PC-3 (cell line): Measurements from ENCODE around the gene CPOX. TPM values are rescaled to one million over a fixed set of nuclear protein-coding genes. Genes with fewer than 3 reads are reported as not detected.

Experiments
- ATAC-seq: fragments of 200-7000 bp; cut with Tn5 transposase; 2 replicates; pipeline ENCODE4 v1.9.1; 2020; ENCODE audit warnings: mild to moderate bottlenecking, moderate library complexity
- BruUV-seq: library from RNA; stranded (reverse); fragments of 400-500 nt; replicated peaks from 2 replicates; lab custom pipeline; 2021; lab: Mats Ljungman, UMichigan
- CTCF ChIA-PET: fragments of 300-600 bp; sonication (Branson Sonifier 250); formaldehyde crosslinking; loops from one replicate; lab custom pipeline; 2022; ENCODE audit warnings: antibody characterized with exemption; lab: Charles Lee
- POLR2A ChIA-PET: fragments of 300-600 bp; sonication (Branson Sonifier 250); formaldehyde crosslinking; loops from one replicate; lab custom pipeline; 2022; ENCODE audit warnings: antibody characterized with exemption; ENCODE audit not compliant: unreplicated experiment; lab: Charles Lee
- DNase-seq: peaks from one replicate; pipeline ENCODE4 v3.0.0-alpha.2; 2015
- H2AFZ ChIP-seq: fragments of 300-600 bp; sonication (generic); 2 replicates; pipeline ENCODE4 v1.6.0; 2016; ENCODE audit warnings: antibody characterized with exemption, low read length
- H3F3A ChIP-seq: fragments of 300-600 bp; sonication (generic); one replicate; pipeline ENCODE4 v1.6.0; 2017; ENCODE audit warnings: antibody characterized with exemption, low read length, control low read depth, mild to moderate bottlenecking; ENCODE audit not compliant: unreplicated experiment
- H3K27ac ChIP-seq: fragments of 300-600 bp; sonication (generic); 2 replicates; pipeline ENCODE4 v1.5.1; 2016; ENCODE audit warnings: mild to moderate bottlenecking, low read length
- H3K27me3 ChIP-seq: fragments of 300-600 bp; sonication (generic); 2 replicates; pipeline ENCODE4 v1.6.1; 2016; ENCODE audit warnings: low read length, mixed read lengths
- H3K36me3 ChIP-seq: fragments of 300-600 bp; sonication (generic); 2 replicates; pipeline ENCODE4 v1.6.1; 2016; ENCODE audit warnings: low read depth, mixed run types, low read length, mixed read lengths
- H3K4me1 ChIP-seq: fragments of 300-600 bp; sonication (generic); 2 replicates; pipeline ENCODE4 v1.5.1; 2016; ENCODE audit warnings: low read length; ENCODE audit not compliant: insufficient read depth
- H3K4me2 ChIP-seq: fragments of 300-600 bp; sonication (generic); 2 replicates; pipeline ENCODE4 v1.6.0; 2016; ENCODE audit warnings: low read length
- H3K4me3 ChIP-seq: fragments of 300-600 bp; sonication (generic); 2 replicates; pipeline ENCODE4 v1.5.1; 2016; ENCODE audit warnings: mild to moderate bottlenecking, low read length, mixed read lengths
- H3K79me2 ChIP-seq: fragments of 300-600 bp; sonication (generic); 2 replicates; pipeline ENCODE4 v1.6.1; 2017; ENCODE audit warnings: low read length, mixed read lengths
- H3K9ac ChIP-seq: fragments of 300-600 bp; sonication (generic); 2 replicates; pipeline ENCODE4 v1.6.0; 2016; ENCODE audit warnings: mild to moderate bottlenecking, low read length
- H3K9me2 ChIP-seq: fragments of 300-600 bp; sonication (generic); replicated peaks from 2 replicates; pipeline ENCODE4 v1.6.1; 2016; ENCODE audit warnings: mixed run types, low read length, mixed read lengths
- H3K9me3 ChIP-seq: fragments of 300-600 bp; sonication (generic); 2 replicates; pipeline ENCODE4 v1.6.1; 2016; ENCODE audit warnings: low read length, mixed read lengths
- H4K20me1 ChIP-seq: fragments of 300-600 bp; sonication (generic); 2 replicates; pipeline ENCODE4 v1.6.1; 2016; ENCODE audit warnings: low read length, mixed read lengths
- CTCF ChIP-seq: fragments of 300-600 bp; sonication (generic); conservative IDR thresholded peaks from 2 replicates; pipeline ENCODE4 v1.5.1; 2017; ENCODE audit warnings: antibody characterized with exemption, low read depth, mild to moderate bottlenecking, low read length
- EZH2 ChIP-seq: fragments of 300-600 bp; sonication (generic); IDR thresholded peaks from one replicate; pipeline ENCODE4 v1.6.1; 2017; ENCODE audit warnings: antibody characterized with exemption, mild to moderate bottlenecking, low read length; ENCODE audit not compliant: unreplicated experiment
- EZH2phosphoT487 ChIP-seq: fragments of 300-600 bp; sonication (generic); IDR thresholded peaks from 2 replicates; pipeline ENCODE4 v1.6.1; 2018; ENCODE audit warnings: mild to moderate bottlenecking, antibody characterized with exemption, low read length, borderline replicate concordance
- intact Hi-C: fragments of 100-400 bp; cut with micrococcal nuclease; formaldehyde crosslinking; loops from 2 replicates; pipeline ENCODE4 v1.9.0; 2023
- total RNA-seq: library from RNA; depleted of rRNA; stranded (reverse); fragments of >200 nt; gene quantifications from 2 replicates; pipeline ENCODE4 v1.2.3, GENCODE V29; 2014

Gene CPOX
- total RNA-seq, 1 experiment from 2014 or later: 62.0 TPM

GRCh38 chr3:98596087-98596486 lies 2.7 kb upstream of the CPOX start:
- CTCF ChIA-PET: interaction anchor here (0.6 to 0.8 kb wide), 3 partner anchors 109 to 218 kb away, joined by 3 read pairs; no protein-coding TSS in a partner anchor
- no peaks in the 10 kb centered on the region for H3K9me3 ChIP-seq
- TF ChIP-seq EZH2 (no peak), CTCF (no peak), EZH2phosphoT487 (no peak)
- H3K9ac ChIP-seq: no peak overlapping the region
- no peaks in the 10 kb centered on the region for H3K9me2 ChIP-seq
- H3K4me1 ChIP-seq: peaks cover 11% of the 10 kb centered on the region
- no peaks in the 10 kb centered on the region for H3F3A ChIP-seq
- ATAC-seq (no peak), DNase-seq (no peak)
- H3K79me2 ChIP-seq: peaks cover 19% of the 10 kb centered on the region
- POLR2A ChIA-PET: no interaction called here
- no TSS peak for BruUV-seq
- H3K4me3 ChIP-seq: no peak overlapping the region
- intact Hi-C loops: loop anchor here (10.0 kb wide), 1 partner anchor 1159 kb away; no protein-coding TSS in a partner anchor
- H3K27ac ChIP-seq: no peak overlapping the region
- H2AFZ ChIP-seq: no peak overlapping the region
- H3K36me3 ChIP-seq: 0 out of 2 replicates have a peak, but pooled peaks cover under 1% of the 10 kb centered on the region
- H3K27me3 ChIP-seq: no peaks in the 10 kb centered on the region
- 0 out of 2 replicates have a peak, but pooled peaks cover 6% of the 10 kb centered on the region for H4K20me1 ChIP-seq
- H3K4me2 ChIP-seq: no peak overlapping the region

GRCh38 chr3:98594628-98595324 lies 1.4 kb upstream of the CPOX start:
- no peak for TF ChIP-seq CTCF
- TF ChIP-seq EZH2: no peak
- no peak for TF ChIP-seq EZH2phosphoT487
- POLR2A ChIA-PET: no interaction called here
- H3K27ac ChIP-seq: no peak overlapping the region
- H3K4me1 ChIP-seq: peaks cover 12% of the 10 kb centered on the region
- no TSS peak for BruUV-seq
- H4K20me1 ChIP-seq: 0 out of 2 replicates have a peak, but pooled peaks cover 6% of the 10 kb centered on the region
- peaks cover 5% of the 10 kb centered on the region; the same call in 1 of the 2 replicates for H3K36me3 ChIP-seq
- CTCF ChIA-PET: no interaction called here
- H3F3A ChIP-seq: no peaks in the 10 kb centered on the region
- H3K9ac ChIP-seq: no peak overlapping the region
- H3K27me3 ChIP-seq: no peaks in the 10 kb centered on the region
- intact Hi-C loops: loop anchor here (5.0 to 10.0 kb wide), 2 partner anchors 308 to 1160 kb away; partner anchors contain the start of gene DCBLD2
- DNase-seq (no peak), ATAC-seq (no peak)
- H3K9me3 ChIP-seq: no peaks in the 10 kb centered on the region
- no peaks in the 10 kb centered on the region for H3K9me2 ChIP-seq
- H3K79me2 ChIP-seq: peaks cover 19% of the 10 kb centered on the region
- no peak overlapping the region for H3K4me3 ChIP-seq
- H3K4me2 ChIP-seq: no peak overlapping the region
- H2AFZ ChIP-seq: no peak overlapping the region
